ENCODE measurements around the gene SPIRE1.

GRCh38 chr18:12703664-12704063 is 45.8 kb upstream of the SPIRE1 start:
- TF ChIP-seq, protein P1, sequence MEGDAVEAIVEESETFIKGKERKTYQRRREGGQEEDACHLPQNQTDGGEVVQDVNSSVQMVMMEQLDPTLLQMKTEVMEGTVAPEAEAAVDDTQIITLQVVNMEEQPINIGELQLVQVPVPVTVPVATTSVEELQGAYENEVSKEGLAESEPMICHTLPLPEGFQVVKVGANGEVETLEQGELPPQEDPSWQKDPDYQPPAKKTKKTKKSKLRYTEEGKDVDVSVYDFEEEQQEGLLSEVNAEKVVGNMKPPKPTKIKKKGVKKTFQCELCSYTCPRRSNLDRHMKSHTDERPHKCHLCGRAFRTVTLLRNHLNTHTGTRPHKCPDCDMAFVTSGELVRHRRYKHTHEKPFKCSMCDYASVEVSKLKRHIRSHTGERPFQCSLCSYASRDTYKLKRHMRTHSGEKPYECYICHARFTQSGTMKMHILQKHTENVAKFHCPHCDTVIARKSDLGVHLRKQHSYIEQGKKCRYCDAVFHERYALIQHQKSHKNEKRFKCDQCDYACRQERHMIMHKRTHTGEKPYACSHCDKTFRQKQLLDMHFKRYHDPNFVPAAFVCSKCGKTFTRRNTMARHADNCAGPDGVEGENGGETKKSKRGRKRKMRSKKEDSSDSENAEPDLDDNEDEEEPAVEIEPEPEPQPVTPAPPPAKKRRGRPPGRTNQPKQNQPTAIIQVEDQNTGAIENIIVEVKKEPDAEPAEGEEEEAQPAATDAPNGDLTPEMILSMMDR (IDR thresholded peaks at IDR 0.05), result no peak
- no peak for TF ChIP-seq POLR2A (IDR thresholded peaks at IDR 0.05)

Measured in Peyer's patch (tissue), 4 donors.